HG02759 (cell line): ENCODE data around the gene ADRB1.
A peak's percentile ranks its signal among the peaks of the same experiment; 100 is the strongest.

Source experiments
- ATAC-seq: cut with Tn5 transposase; IDR thresholded peaks from one replicate; pipeline ENCODE4 v1.9.1; 2021; ENCODE audit warnings: mild to moderate bottlenecking, moderate library complexity; ENCODE audit not compliant: unreplicated experiment

ADRB1 gene

GRCh38 chr10:114025611-114026130, 18.0 kb upstream of the ADRB1 start:
- no peak for ATAC-seq

- ATAC-seq = peak; percentile 37
These were observed 17.3 kb upstream of the ADRB1 start for GRCh38 chr10:114026189-114027040.

GRCh38 chr10:114027041-114027394, 16.6 kb upstream of the ADRB1 start:
- ATAC-seq = no peak

GRCh38 chr10:114027951-114028350, 15.7 kb upstream of the ADRB1 start:
- no peak for ATAC-seq

DNA sequence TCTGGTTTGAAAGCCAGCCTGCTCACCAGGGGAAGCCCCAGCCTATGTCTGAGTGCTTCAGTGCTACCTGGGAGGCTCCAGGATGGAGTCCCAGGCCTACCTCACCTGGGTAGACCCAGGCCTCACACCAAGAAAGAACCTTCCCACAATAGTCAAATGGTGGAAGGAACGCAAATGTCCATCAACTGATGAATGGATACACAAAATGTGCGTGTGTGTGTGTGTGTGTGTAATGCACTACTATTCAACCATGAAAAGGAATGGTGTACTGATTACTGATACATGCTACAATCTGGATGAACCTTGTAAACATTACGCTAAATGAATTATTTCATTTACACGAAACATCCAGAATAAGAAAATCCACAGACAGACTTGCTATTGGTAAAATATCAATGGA, 15.2 kb upstream of the ADRB1 start:
- no peak for ATAC-seq

GRCh38 chr10:114029655-114030054, 14.0 kb upstream of the ADRB1 start:
- no peak for ATAC-seq

- no peak for ATAC-seq
These were observed 13.5 kb upstream of the ADRB1 start for GRCh38 chr10:114030140-114030539.

GRCh38 chr10:114031073-114031972, 12.3 kb upstream of the ADRB1 start:
- ATAC-seq = no peak

DNA sequence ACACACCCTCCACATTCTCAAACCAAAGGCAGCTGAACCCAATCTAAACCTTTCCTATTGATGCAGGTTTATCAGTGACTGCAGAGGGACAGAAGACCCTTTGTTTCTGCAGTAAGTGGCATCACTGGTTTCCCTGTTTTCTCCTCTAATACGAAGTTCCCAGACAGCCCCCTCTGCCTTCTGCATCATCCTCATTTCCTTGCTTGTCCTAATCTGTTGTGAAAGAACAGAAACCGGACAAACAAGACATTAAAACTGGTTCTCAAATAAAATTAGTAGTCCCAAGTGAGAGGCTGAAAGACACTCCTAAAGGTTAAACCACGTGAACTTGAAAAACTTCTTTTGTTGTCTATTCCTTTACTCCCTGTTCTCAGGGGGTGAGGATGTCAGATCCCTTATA, 10.1 kb upstream of the ADRB1 start:
- no peak for ATAC-seq

- ATAC-seq = no peak
These were observed 8.6 kb upstream of the ADRB1 start for GRCh38 chr10:114034923-114035645.

DNA sequence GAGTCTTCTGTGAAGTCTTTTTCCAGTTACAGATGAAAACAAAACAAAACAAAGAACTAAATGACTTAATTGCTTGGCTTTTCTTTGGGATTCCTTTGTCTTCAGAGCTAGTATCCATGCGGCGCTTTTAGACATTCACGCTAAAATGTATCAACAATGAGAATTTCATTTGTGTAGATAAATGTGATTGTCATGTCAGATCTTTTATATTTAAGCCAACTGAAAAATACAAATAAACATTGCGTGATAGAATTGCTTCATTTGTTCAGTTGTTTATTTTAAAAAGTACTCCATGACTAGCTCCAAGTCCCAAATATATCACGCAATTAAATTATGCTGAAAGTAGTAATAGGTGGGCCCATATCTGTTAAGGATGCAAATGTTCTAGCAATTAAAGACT, 7.9 kb upstream of the ADRB1 start:
- no peak for ATAC-seq

DNA sequence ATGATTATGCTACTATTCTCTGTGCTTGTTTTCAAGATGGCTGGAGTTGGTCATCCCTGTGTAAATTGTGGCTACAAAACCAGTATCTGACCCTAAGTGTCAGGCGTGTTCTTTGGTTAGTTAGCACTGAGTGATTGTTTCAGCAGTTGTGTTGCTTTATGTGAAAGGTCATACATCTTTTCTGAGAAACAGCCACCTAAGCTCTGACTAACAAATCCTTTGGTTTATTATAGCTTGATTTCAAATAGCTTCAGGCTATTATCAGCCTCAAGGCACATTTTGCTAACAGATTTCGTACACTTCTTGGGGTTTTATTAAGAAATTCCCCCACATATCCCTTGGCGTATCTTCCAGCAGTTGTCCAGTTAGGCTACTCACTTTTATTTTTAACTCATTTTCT, 4.8 kb upstream of the ADRB1 start:
- ATAC-seq = no peak

DNA sequence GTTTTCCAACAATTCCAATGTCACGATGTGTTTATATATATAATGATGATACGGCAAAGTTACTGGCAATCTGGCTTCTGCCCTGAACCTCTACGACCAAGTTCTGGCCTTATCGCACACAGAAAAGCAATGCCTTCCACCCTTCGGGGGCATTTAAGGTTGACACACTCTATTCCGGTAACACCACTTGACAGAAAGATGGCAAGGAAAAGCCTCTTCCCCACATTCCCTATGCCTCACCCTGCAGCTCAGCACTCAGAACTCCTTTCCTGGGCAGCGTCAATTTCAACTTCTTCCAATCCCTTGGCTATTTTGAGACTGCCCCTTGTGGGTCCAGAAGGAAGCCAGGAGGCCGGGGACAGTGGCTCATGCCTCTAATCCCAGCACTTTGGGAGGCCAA, 2.5 kb upstream of the ADRB1 start:
- no peak for ATAC-seq

GRCh38 chr10:114042895-114043531, 653 bp upstream of the ADRB1 start:
- peak; percentile 45 for ATAC-seq

GRCh38 chr10:114044247-114045135, 825 bp downstream of the ADRB1 start:
- no peak for ATAC-seq

DNA sequence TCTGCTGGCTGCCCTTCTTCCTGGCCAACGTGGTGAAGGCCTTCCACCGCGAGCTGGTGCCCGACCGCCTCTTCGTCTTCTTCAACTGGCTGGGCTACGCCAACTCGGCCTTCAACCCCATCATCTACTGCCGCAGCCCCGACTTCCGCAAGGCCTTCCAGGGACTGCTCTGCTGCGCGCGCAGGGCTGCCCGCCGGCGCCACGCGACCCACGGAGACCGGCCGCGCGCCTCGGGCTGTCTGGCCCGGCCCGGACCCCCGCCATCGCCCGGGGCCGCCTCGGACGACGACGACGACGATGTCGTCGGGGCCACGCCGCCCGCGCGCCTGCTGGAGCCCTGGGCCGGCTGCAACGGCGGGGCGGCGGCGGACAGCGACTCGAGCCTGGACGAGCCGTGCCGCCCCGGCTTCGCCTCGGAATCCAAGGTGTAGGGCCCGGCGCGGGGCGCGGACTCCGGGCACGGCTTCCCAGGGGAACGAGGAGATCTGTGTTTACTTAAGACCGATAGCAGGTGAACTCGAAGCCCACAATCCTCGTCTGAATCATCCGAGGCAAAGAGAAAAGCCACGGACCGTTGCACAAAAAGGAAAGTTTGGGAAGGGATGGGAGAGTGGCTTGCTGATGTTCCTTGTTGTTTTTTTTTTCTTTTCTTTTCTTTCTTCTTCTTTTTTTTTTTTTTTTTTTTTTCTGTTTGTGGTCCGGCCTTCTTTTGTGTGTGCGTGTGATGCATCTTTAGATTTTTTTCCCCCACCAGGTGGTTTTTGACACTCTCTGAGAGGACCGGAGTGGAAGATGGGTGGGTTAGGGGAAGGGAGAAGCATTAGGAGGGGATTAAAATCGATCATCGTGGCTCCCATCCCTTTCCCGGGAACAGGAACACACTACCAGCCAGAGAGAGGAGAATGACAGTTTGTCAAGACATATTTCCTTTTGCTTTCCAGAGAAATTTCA, 1.7 kb downstream of the ADRB1 start:
- no peak for ATAC-seq

- no peak for ATAC-seq
These were observed 2.4 kb downstream of the ADRB1 start for GRCh38 chr10:114046087-114046458.

DNA sequence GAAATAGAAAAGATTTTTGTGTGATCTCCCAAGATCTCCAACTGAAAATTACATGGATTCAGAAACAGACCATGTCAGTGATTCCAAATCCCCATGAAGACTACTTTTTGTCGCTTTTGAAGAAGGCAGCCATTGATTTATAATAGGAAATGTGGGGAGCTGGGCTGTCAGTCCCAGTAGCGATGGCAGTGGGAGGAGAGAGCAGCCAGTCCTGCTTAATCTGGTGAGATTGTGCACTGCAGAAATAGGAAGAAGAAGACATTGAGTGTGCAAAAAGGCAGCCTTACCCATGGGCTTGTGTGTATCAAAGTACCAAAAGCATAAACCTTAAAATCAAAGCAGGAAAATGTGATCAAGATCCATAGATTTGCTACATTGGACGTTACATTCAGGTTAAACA, 4.8 kb downstream of the ADRB1 start:
- ATAC-seq = no peak

GRCh38 chr10:114051714-114052113, 8.0 kb downstream of the ADRB1 start:
- no peak for ATAC-seq
